HG02759 (cell line): ENCODE results near the gene MEIOC.
"Not testable (repeated sequence)": the region's sequence is repeated elsewhere in the genome, so short reads cannot be mapped to it uniquely, and the experiment has no call there.

Experiments used
- ATAC-seq: cut with Tn5 transposase; IDR thresholded peaks from one replicate; pipeline ENCODE4 v1.9.1; 2021; ENCODE audit warnings: mild to moderate bottlenecking, moderate library complexity; ENCODE audit not compliant: unreplicated experiment

The MEIOC gene

DNA sequence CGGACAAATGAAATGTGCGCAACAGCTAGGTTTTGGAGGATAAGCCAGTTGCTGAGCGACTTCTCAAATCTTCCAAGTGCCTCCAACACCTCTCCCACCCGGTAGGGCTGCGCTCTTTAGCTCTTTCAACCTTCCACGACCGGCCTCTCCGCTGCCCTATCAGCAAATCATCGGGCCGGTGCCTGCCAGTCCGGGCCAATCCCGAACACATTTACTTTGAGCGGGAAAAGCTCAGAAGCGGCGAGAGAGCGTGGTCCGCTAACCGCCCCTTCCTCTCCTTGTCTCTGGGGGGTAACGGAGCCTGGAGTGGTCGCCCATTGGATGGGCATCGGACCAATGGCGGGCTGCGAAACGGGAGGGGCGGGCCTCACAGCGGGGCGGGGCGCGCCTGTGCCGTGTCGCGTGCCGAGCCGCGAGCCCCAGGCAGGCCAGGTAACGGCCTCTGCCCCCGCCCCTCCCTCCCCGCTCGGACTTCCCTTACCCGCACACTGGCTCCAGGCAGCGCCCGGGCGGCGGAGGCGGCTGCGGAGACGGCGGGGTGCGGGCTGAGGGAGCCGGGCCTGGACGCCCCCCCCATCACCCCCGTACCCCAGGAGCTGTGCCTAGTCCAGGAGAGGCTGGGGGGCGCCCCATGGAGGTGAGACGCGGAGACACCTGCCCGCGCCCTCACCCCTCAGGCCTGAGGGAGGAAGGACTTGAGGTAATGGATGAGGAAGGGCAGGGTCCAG is at the start of gene MEIOC:
MEIOC (plus strand) TSS at position 486 of the 728 bp plus-strand sequence; CDS start at position 632, 146 bp downstream.
- no peak for ATAC-seq

DNA sequence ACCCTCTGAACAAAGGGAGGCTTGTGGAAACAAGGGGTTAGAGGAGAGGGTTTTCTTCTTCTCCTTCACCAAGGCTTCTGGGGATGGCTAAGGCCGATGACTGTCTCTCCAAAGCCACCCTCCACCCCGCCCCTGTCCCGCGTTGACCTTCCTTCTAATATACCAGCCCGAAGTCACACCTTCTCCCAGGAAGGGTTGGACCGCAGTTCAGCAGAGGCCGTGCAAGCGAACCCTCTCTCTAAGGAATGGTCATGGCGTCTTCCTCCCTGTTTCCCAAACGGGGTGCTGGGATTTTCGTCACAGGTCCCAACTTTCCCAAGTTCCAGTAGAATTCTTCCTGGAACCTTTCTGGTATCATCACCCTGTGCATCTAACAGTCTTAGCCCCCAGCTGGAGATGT is 49.6 kb upstream of the MEIOC start:
- ATAC-seq = no peak

DNA sequence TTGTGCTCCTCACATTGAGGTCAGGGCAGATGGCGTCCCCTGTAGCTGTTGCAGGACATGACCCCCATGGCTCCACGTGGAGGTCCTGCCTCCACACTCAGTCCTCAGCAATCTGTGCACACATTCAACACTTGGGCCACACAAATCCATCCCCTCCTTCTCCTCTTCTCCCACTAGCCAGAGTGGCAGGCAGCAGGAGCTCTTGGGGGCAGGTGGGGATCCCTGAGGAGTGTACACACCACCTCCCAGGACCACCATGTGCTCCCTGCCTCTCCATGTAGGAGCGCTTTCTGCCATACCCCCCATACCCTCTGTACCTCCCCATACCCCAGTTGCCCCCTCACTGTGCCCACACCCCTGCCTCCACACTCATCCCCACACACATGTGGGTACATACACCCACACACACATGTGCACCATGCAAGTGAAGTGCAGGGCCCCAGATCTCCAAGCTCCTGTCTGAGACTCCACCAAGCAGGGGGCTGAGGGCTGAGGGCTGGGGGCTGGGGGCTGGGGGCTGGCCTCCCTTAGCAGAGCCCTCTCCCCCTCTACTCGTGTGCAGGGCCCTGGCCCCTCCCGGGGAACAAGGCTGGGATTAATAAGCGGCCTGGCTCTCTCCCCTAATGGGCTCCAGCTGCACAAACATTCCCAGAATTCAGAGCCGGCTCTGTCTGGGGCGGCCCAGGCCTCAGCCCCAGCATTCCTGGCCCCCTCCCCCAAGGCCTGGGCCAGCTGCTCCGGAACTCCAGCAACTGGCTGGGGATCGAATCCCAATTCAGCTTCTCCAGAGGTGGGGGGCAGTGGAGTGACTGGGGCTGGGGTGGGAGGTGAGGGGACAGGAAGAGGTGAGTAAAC is 48.2 kb upstream of the MEIOC start:
- no peak for ATAC-seq

GRCh38 chr17:44608727-44609435 is 47.4 kb upstream of the MEIOC start:
- ATAC-seq = no peak

- ATAC-seq = no peak
These were observed 45.9 kb upstream of the MEIOC start for GRCh38 chr17:44610331-44610730.

- no peak for ATAC-seq
These were observed 45.4 kb upstream of the MEIOC start for GRCh38 chr17:44610871-44611270.

DNA sequence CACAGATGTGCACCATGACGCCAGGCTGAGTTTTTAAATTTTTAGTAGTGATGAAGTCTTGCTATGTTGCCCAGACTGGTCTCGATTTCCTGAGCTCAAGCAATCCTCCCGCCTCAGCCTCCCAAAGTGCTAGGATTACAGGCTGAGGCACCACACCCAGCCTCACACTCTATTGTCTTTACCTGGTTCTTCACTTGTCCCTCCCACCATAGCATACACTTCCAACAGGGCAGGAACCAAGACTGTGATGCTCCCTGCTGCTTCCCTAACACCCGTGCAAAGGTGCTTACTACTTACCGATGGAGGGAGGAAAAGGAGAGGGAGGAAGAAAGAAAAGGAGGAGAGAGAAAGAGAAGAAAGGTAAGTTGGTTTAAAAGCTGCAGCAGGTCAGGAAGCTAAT is 41.4 kb upstream of the MEIOC start:
- no peak for ATAC-seq

DNA sequence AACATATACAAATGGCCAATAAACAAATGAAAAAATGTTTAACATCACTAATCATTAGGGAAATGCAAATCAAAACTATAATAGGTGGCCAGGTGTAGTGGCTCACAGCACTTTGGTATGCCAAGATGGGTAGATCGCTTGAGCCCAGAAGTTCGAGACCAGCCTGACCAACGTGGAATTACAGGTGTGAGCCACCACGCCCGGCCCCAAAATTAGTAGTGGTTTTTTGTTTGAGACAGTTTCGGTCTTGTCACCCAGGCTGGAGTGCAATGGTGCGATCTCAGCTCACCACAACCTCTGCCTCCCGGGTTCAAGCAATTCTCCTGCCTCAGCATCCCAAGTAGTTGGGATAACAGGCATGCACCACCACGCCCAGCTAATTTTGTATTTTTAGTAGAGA is 37.6 kb upstream of the MEIOC start:
- not testable (repeated sequence) for ATAC-seq

- ATAC-seq = no peak
These were observed 33.1 kb upstream of the MEIOC start for GRCh38 chr17:44623070-44623725.

DNA sequence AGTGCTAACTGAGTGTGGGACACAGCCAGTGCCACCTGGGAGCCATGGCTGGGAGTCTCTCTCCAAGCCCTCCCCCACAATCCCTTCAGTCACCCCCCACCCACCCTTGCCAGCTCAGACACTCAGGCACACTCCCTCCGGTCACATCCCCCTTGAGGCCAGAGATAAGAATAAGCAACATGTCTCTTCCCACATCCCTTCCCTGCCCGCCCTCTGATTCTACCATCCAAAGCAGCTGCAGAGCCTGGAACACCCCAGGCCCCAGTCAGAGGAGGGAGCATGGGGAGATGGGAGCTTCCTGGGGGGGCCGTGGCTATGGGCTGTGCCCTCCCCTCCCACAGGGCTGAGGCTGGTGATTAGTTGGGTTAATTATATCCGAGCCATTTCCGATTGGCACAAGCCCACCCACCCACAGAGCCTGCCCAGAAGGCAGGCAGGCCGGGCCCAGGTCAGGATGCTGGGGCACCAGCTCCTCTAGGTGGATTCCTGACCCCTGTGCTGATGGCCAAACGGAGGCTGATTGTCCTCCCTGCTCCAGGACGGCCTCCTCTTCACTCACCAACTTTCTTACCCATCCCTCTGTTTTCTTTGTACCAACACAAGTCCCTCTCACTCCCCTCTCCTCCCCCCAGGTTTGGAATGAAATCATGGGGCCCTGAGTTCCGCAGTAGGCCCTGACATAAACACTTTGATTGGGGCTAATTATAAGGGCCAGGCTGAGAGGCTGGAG is 28.6 kb upstream of the MEIOC start:
- no peak for ATAC-seq

GRCh38 chr17:44628243-44629188 is 27.8 kb upstream of the MEIOC start:
- ATAC-seq = no peak

GRCh38 chr17:44629314-44629713 is 27.0 kb upstream of the MEIOC start:
- no peak for ATAC-seq

GRCh38 chr17:44630703-44631102 is 25.6 kb upstream of the MEIOC start:
- ATAC-seq = no peak

- ATAC-seq = no peak
These were observed 22.3 kb upstream of the MEIOC start for GRCh38 chr17:44633998-44634397.

DNA sequence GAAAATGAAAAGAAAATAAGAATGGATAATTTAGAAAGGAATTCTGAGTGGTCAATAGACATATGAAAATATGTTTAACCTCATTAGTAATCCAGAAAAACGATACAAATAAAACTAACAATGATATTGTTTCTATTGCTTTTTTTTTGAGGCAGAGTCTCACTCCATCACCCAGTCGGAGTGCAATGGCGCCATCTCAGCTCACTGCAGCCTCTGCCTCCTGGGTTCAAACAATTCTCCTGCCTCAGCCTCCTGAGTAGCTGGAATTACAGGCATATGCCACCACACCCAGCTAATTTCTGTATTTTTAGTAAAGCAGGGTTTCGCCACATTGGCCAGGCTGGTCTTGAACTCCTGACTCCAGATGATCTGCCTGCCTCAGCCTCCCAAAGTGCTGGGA is 21.9 kb upstream of the MEIOC start:
- not testable (repeated sequence) for ATAC-seq

GRCh38 chr17:44636562-44636961 is 19.7 kb upstream of the MEIOC start:
- ATAC-seq = no peak

DNA sequence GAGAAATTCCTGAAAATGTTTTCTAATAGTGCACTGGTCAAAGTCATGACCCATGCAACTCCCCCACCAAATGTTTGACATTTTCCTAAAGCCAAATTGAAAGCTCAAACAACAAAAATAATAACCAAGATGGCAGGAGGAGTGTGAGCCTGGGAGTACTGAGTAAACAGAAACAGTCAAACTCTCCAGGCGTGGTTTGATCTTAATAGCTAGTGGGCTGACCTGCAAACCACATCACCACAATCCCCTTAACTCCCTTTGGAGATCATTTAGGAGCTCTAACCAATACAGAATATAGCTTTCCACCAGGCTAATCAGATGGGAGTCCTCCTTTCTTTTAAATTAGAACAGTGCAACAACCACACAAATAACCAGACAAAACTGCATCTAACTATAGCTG is 19.2 kb upstream of the MEIOC start:
- no peak for ATAC-seq

DNA sequence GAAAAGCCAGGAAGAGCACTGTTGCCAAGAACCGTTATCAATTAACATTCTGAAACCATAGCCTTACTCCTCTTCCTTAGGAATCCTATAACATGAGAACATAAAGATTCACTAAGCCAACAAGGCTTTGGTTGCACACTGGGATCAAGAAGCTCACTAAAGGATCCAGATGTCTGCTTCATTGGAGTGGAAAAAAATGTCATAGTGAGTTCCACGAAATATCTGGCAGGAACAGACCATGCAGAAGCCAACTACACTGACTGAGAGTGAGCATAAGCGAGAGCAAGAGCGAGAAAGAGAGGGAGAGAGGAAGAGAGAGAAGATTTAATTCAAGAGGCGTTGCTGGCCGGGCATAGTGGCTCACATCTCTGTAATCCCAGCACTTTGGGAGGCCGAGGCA is 13.4 kb upstream of the MEIOC start:
- ATAC-seq = no peak

DNA sequence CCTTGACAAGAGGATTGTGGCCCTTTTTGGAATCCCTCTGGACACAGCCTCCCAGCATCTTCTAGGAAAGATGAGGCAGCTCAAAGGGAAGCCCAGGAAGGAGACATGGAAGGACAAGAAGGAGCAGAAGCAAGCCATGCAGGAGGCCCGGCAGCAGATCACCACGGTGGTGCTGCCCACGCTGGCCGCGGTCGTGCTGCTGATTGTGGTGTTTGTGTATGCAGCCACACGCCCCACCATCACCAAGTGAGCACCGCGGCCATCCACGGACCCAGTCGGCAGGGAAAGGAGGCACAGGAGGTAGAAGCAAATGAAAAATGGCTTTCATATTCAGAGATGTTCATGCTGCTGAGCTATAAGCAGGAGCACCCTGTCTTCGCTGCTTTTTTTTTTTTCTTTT is 10.9 kb upstream of the MEIOC start:
- no peak for ATAC-seq
